ENCODE results near the gene FAM117A. TPM values are rescaled to one million over a fixed set of nuclear protein-coding genes. Genes with fewer than 3 reads are reported as not detected.

The FAM117A gene
- total RNA-seq, 4 donors from 2014 or later, result 13.3 to 33.0 (median 24.8) TPM

DNA sequence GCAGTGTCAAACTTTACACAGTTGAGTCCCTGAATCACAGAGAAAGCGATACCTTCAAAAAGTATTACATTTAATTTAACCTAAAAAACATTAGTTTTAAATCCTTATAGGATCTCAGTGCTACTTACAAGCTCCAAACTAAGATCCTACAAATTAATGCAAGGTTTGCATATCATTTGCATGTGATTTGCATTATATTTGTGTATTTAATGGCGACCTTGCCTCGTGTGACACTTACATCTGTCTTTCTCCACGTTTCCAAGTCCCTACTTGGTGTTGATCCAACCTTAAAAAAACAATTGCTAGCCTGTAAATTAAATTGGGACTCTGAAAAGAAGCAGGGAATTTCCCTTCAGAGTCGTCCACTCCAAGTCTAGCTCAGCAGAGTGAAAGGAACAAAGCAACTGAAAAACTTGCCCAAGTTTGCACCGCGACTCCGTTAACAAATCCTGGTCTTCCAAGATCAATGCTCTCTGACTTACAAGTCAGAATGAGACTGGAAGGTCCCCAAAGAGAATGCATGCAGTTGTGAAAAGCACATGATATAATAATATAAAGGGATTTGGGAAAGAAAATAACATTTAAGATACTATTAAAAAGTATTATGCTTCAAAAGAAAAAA lies 739 bp upstream of the FAM117A start:
- H3K27ac ChIP-seq (replicated peaks in 1 of 4), result peak overlapping the region; percentile 84 to 90 (median 88)
- no peaks in the 10 kb centered on the region for H3K27me3 ChIP-seq
- intact Hi-C loops (cut with DNase I), result loop anchor here (5.0 kb wide), 1 partner anchor 37 kb away; no protein-coding TSS in a partner anchor
- TF ChIP-seq POLR2AphosphoS5 (IDR thresholded peaks at IDR 0.05) (no peak), EP300 (IDR thresholded peaks at IDR 0.05) (no peak)
- TF ChIP-seq, protein P1, sequence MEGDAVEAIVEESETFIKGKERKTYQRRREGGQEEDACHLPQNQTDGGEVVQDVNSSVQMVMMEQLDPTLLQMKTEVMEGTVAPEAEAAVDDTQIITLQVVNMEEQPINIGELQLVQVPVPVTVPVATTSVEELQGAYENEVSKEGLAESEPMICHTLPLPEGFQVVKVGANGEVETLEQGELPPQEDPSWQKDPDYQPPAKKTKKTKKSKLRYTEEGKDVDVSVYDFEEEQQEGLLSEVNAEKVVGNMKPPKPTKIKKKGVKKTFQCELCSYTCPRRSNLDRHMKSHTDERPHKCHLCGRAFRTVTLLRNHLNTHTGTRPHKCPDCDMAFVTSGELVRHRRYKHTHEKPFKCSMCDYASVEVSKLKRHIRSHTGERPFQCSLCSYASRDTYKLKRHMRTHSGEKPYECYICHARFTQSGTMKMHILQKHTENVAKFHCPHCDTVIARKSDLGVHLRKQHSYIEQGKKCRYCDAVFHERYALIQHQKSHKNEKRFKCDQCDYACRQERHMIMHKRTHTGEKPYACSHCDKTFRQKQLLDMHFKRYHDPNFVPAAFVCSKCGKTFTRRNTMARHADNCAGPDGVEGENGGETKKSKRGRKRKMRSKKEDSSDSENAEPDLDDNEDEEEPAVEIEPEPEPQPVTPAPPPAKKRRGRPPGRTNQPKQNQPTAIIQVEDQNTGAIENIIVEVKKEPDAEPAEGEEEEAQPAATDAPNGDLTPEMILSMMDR (IDR thresholded peaks at IDR 0.05), result no peak
- H3K9me3 ChIP-seq, result no peaks in the 10 kb centered on the region
- peaks cover 10 to 49% (median 39%) of the 10 kb centered on the region in 4 donors for H3K4me1 ChIP-seq
- no peak for DNase-seq (ENCODE audit: extremely low spot score)
- H3K4me3 ChIP-seq, result peak overlapping the region; percentile 87 to 93 (median 90)
- H3K36me3 ChIP-seq, result no peaks in the 10 kb centered on the region
- 21% methylated on average over 8 of the region's 8 CpGs for WGBS

DNA sequence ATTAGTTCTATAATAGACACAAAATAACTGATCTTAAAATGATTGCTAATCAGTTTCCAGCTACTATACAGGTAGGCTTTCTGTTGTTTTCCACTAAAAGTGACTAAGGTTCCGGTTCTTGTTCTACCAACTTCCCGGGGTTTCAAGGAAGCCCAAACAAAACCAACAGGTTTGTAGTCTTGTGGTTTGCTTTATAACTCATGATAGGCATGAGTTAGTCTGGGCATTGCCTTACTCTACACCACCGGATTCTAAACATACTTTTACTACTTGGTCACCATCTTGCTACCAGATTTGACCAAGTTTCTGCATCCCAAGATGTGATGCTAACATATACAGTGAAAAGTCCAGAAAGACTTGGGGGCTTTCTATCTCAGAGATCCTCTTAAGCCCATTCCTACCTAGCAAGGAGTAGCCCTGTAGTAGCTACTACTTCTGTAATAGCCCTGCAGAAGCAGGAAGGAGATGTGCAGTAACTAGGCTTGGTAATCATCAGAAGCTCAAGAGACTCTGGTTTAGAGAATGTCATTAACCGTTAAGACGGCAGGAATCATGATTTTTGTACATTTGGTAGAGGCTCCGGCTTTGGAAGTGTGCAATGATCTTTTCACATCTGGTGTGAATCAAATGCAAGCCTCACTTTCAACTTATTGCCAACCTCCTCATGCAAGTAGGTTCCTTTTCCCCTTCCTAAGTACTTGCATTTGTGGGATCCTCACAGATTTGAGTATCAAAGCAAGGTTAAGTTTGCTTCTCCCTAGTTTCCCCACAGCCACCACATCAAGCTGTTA lies 1.6 kb downstream of the FAM117A start:
- Histone ChIP-seq H3K36me3 (peaks cover 0 to 6% (median 2%) of the 10 kb centered on the region in 4 donors), H3K9me3 (no peaks in the 10 kb centered on the region), H3K27ac (replicated peaks in 1 of 4) (peak overlapping the region; percentile 84 to 90 (median 88)), H3K4me1 (peaks cover 14 to 61% (median 51%) of the 10 kb centered on the region in 4 donors), H3K4me3 (peak overlapping the region; percentile 87 to 93 (median 90)), H3K27me3 (no peaks in the 10 kb centered on the region)
- 48% methylated on average over 6 of the region's 6 CpGs for WGBS
- intact Hi-C loops (cut with DNase I), result loop anchor here (5.0 kb wide), 1 partner anchor 35 kb away; no protein-coding TSS in a partner anchor
- no peak for TF ChIP-seq POLR2AphosphoS5 (IDR thresholded peaks at IDR 0.05)
- no peak for TF ChIP-seq EP300 (IDR thresholded peaks at IDR 0.05)
- TF ChIP-seq POLR2A (IDR thresholded peaks at IDR 0.05; ENCODE audit: low read depth), result no peak
- TF ChIP-seq, protein P1 (IDR thresholded peaks at IDR 0.05), result no peak
- no peak for DNase-seq (ENCODE audit: extremely low spot score)

DNA sequence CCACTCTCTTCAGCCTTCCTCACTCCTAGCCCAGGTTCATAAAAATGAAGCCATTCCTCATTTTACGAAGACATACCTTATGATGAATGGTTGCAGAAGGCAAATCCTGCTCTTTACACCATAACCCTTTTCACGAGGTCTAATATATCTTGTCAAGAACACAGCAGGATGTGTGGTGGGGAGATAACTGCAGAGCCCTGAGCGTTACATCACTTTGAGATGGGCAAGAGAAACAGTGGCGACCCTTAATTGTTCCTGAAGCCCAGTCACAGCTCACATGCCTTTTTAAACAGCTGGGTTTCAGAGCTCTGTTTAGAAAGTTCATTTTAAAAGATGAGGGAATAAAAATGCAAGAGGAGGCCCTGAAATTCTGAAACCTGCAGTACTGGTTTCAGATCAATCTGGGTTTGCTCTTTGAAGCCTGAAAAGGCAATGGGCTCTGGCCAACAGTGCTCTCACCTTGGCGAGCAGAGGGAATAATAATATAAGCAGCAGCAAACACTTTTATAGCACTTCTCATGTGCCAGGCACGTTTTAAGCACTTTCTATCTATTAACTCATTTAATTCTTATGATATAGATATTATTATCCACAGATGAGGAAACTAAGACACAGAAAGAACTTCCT lies 2.9 kb downstream of the FAM117A start:
- H3K36me3 ChIP-seq, result peaks cover 0 to 6% (median 2%) of the 10 kb centered on the region in 4 donors
- TF ChIP-seq EP300 (IDR thresholded peaks at IDR 0.05) (no peak), POLR2AphosphoS5 (IDR thresholded peaks at IDR 0.05) (no peak), POLR2A (IDR thresholded peaks at IDR 0.05; ENCODE audit: low read depth) (no peak)
- TF ChIP-seq, protein P1 (IDR thresholded peaks at IDR 0.05), result no peak
- no peak for DNase-seq (ENCODE audit: extremely low spot score)
- H3K4me1 ChIP-seq, result peaks cover 20 to 72% (median 63%) of the 10 kb centered on the region in 4 donors
- intact Hi-C loops (cut with DNase I), result loop anchor here (5.0 kb wide), 1 partner anchor 34 kb away; no protein-coding TSS in a partner anchor
- H3K4me3 ChIP-seq, result no peak overlapping the region
- H3K27ac ChIP-seq (replicated peaks in 1 of 4), result peak overlapping the region; percentile 59 to 90 (median 87)
- 36% methylated on average over 6 of the region's 6 CpGs for WGBS
- H3K9me3 ChIP-seq, result no peaks in the 10 kb centered on the region
- H3K27me3 ChIP-seq, result no peaks in the 10 kb centered on the region

DNA sequence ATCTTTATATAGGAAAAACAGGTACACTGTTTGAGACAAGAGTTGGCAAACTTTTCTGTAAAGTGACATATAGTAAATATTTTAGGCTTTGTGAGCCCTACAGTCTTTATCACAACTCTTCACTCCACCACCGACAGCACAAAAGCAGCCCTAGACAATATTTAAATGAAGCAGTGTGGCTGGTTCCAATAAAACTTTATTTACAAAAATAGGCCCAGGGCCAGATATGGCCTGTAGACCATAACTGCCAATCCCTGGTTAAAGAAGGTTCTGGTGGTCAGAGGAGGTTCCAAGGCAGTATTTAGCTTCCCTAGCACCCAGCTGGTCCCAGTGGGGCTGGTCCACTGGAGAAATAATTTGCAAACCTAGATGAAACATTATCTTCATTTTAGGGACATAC lies 3.6 kb downstream of the FAM117A start:
- H3K4me1 ChIP-seq, result peaks cover 25 to 80% (median 70%) of the 10 kb centered on the region in 4 donors
- intact Hi-C loops (cut with DNase I), result loop anchor here (5.0 kb wide), 1 partner anchor 33 kb away; no protein-coding TSS in a partner anchor
- no peaks in the 10 kb centered on the region for H3K27me3 ChIP-seq

More for the DNA sequence above, 3.6 kb downstream of the FAM117A start:
- no peak overlapping the region for H3K4me3 ChIP-seq
- H3K36me3 ChIP-seq, result peaks cover 0 to 6% (median 2%) of the 10 kb centered on the region in 4 donors
- WGBS, result 74% methylated on average over 1 of the region's 1 CpG
- TF ChIP-seq, protein P1 (IDR thresholded peaks at IDR 0.05), result no peak
- no peak for TF ChIP-seq POLR2A (IDR thresholded peaks at IDR 0.05; ENCODE audit: low read depth)
- TF ChIP-seq EP300 (IDR thresholded peaks at IDR 0.05), result no peak
- TF ChIP-seq POLR2AphosphoS5 (IDR thresholded peaks at IDR 0.05), result no peak
- DNase-seq (ENCODE audit: extremely low spot score), result no peak
- H3K9me3 ChIP-seq, result no peaks in the 10 kb centered on the region
- H3K27ac ChIP-seq (replicated peaks in 1 of 4), result peak overlapping the region in 2 of 4 donors; percentile 90

All from esophagus muscularis mucosa (tissue), 4 donors.